HUDEP-2 (cell line): ENCODE results near the gene DPYSL3.
"Not testable (repeated sequence)": the region's sequence is repeated elsewhere in the genome, so short reads cannot be mapped to it uniquely, and the experiment has no call there.

ENCODE experiments used
- DNase-seq, 76 experiments: peaks; one replicate each; lab custom pipeline; 2025; ENCODE audit not compliant: unreplicated experiment in 76 of 76; lab: John Stamatoyannopoulos, UW

DPYSL3 gene

GRCh38 chr5:147384346-147385193 lies 125.3 kb downstream of the DPYSL3 start:
- peak in 3 of 76 experiments; percentile 2 to 36 (median 14) for DNase-seq

GRCh38 chr5:147382776-147383175 lies 127.1 kb downstream of the DPYSL3 start:
- DNase-seq = no peak

GRCh38 chr5:147381555-147381954 lies 128.3 kb downstream of the DPYSL3 start:
- no peak for DNase-seq

DNA sequence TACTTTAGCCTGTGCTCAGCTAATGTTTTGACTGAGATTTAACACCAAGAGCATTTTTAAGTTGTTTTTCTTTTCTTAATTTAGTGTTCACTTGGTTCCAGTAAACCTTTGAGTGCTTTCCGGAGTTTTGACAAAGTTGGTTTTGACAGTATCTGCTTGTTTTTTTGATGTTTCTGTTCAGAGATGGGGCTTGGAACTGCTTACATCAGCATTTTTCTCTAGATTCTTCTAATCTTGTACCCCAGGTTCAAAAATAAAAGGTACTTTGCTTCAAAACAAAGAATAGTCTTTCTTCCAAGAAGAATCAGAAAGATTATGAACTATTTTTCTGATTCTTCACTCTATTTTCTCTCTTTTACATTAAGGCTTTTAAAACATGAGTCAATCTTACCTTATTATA lies 132.2 kb downstream of the DPYSL3 start:
- DNase-seq = no peak

GRCh38 chr5:147375151-147375550 lies 134.7 kb downstream of the DPYSL3 start:
- no peak for DNase-seq

GRCh38 chr5:147373328-147373727 lies 136.5 kb downstream of the DPYSL3 start:
- DNase-seq = no peak

DNA sequence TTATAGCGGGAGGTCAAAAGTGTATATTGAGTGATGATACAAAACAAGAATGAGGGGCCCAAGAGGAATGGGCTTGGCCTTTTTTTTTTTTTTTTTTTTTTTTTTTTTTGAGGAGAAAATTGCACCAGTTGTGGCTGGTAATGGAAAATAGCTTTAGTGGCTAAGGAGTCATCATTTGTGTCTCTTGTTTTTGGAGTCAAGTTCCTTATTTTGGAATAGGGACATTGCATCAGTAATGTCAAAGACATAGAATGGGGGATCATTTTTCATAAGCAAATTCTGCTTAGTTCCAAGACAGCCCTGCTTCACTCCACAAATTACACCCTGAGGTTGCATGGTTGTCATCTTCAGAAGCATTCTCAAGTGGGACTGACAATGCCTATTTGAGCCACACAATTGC lies 137.7 kb downstream of the DPYSL3 start:
- no peak for DNase-seq

DNA sequence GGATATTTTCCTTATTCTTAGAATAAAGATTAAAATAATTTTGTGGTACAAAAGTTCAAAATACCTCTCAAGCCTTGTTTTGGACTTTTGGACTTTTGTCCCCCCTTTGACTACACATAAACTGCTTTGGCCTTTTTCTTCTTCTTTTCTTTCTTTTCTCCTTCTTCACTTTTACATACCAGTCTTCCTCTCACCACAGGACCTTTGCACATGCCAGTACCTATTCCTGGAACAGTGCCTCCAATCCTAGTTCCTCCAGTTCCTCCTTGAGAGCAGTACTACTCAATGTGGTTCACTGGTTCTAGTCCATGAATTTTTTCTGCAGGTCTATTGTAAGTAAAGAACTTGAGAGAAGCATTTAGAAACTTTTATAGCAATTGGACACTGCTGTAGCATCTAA lies 138.6 kb downstream of the DPYSL3 start:
- DNase-seq = no peak

DNA sequence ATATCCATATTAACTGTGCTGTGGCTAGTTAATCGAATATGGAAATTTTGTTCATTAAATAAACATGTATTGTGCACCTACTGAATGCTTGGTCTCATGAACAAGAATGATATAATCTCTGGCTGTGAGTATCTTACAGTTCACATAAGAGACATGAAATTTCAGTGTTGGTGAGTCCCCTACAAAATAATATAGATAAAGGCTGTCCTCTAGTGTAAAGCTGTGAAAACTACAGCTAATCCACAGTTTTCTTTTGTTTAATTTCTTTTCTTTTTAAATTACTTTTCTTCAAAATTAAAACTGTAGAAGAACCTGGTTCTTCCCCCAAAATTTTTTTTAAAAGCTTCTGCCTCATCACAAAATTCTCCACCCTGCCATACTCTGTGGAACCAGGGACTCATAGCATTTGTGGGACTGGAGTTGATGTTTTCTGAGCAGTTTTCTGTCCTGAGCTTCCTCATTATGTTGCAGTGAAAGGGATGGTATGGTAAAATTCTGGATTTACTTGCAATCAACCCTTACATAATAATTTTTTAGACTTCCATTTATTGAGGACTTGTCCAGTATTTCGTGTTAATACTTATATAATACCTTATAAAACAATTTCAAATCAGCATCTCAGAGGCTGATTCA lies 140.0 kb downstream of the DPYSL3 start:
- DNase-seq = no peak

- not testable (repeated sequence) for DNase-seq
These were observed 142.5 kb downstream of the DPYSL3 start for GRCh38 chr5:147367381-147367780.

GRCh38 chr5:147361441-147362175 lies 148.3 kb downstream of the DPYSL3 start:
- no peak for DNase-seq

GRCh38 chr5:147360816-147361215 lies 149.1 kb downstream of the DPYSL3 start:
- DNase-seq = no peak

DNA sequence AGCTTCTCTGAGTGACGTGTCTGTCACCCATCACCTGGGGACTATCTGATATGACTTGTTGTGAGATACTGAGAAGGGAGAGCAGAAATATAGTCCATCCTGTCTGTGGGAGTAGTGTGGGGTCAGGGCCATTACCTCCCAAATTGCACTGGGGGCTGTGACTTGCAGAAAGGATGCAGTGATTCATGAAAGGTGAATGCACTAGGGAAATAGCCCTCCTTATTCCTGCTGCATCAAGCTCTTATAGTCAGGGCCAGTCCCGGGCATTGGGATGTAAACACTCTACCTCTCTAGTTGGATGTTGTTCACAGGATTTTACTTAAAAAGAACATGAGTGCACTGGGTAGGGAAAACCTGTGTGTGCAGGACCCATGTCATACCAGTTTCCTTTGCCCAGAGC lies 150.3 kb downstream of the DPYSL3 start:
- DNase-seq = no peak

DNA sequence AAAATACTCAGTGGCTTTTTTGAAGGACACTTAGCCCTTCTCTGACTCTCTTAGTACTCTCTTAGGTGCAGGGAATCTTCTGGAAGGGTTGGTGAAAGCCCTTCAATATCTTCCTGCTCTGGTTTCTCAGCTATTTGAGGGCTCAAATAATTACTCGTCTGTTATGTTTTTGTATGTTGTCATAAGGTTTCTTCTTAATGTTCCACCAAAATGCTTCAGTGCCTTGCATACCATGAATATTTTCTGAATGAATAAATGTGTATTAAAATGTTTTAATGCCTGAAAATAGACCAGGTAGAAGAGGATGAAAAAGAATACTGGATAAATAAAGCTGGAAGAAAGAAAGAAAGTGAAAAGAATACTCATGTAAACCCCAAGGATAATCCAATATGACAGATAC lies 150.8 kb downstream of the DPYSL3 start:
- no peak for DNase-seq

DNA sequence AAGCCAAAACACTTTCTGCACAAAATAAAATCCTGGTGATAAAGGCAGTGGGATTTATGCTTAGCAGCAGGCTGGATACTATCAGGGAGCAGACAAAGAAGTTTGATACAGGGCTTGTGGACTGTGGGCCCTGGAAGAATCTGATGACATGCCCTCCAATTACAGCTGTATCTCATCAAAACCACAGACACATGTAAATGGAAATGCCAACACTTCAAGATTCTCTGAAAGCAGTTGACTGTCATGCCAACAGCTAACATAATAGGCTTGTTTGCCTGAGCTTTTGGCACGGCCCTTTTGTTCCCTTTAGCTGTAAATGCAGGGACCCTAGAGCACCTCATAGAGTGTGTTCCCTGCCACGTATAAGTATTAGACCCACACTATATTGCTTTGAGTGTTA lies 160.6 kb downstream of the DPYSL3 start:
- no peak for DNase-seq

DNA sequence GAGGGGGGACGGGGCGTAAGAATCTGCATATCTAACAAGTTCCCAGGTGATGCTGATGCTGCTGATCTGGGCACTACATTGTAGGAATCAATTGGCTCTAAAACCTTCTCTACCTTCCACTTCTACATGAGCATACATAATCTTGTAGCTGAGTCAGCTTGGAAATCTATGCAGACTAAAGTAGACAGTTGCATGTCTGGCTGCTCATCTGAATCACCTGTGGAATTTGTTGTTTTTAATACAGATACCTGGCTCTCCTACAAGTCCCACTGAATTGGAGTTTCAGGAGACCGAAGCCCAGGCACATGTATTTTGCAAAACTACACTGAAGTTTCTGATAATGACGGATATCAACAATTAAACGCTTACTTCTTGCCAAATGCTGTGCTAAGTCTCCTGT lies 161.4 kb downstream of the DPYSL3 start:
- no peak for DNase-seq

GRCh38 chr5:147348046-147348445 lies 161.8 kb downstream of the DPYSL3 start:
- no peak for DNase-seq

DNA sequence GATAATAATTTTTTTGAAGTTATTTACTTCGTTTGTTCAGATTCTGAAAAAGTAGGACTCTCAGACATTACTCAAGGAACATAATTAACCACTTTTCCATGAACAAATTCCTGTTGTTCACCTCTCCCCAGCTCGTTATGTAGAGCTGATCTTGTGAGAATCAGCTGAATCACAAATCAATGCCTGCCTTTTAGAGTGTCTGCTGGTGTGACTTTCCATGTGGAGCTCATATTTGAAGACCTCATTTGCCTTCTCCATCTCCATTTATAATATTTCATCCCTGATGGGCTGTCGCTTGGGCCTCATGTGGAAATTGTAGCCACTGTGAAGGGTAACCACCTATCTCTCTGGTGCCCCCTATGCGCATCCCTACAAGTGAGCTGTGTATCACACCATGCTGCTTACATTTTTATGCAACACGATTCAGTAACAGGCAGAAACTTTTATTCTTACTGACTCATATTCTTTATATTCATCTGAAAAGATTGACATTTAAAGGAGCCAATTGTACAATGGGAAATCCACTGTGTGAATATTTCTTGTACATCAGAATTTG lies 163.8 kb downstream of the DPYSL3 start:
- peak in 1 of 76 experiments; percentile 18 for DNase-seq

DNA sequence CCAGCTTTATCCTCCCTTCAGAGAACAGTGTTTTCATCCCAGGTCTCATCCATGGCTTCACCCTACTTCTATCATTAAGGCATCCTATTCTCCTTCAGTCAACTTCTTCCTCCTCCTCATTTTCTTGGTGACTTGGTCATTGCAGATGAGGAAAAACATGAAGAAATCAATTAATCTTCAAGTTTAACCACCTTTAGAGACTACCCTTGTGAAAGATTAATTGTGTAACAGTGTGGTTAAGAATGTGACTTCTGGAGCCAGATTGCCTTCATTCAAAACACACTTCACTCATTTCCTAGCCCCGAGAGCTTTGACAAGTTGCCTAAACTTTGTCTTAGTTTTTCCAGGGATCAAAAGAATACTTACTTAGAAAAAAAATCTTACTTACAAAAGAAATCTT lies 165.0 kb downstream of the DPYSL3 start:
- DNase-seq = no peak

DNA sequence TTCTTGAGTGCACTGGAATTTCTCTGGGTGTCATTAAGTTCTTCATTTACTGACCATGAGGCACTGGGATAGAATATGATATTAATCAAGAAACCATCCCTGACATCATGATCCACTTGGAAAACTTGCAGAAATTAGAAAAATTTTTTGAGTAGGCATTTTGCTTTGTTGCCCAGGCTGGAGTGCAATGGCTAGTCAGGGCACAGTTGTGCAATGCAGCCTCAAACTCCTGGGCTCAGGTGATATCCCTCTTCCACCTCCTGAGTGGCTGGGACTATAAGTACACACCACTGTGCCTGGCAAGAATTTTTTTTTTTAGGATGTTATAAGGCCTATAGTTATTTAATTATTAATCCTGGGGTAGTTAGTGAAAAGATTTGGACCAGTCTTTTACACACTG lies 168.5 kb downstream of the DPYSL3 start:
- DNase-seq = no peak

- DNase-seq = no peak
These were observed 168.9 kb downstream of the DPYSL3 start for GRCh38 chr5:147340941-147341340.
